ENCODE results near the gene PLOD3.
A peak's percentile ranks its signal among the peaks of the same experiment; 100 is the strongest.
"Not testable (repeated sequence)": the region's sequence is repeated elsewhere in the genome, so short reads cannot be mapped to it uniquely, and the experiment has no call there.

The PLOD3 gene, protein sequence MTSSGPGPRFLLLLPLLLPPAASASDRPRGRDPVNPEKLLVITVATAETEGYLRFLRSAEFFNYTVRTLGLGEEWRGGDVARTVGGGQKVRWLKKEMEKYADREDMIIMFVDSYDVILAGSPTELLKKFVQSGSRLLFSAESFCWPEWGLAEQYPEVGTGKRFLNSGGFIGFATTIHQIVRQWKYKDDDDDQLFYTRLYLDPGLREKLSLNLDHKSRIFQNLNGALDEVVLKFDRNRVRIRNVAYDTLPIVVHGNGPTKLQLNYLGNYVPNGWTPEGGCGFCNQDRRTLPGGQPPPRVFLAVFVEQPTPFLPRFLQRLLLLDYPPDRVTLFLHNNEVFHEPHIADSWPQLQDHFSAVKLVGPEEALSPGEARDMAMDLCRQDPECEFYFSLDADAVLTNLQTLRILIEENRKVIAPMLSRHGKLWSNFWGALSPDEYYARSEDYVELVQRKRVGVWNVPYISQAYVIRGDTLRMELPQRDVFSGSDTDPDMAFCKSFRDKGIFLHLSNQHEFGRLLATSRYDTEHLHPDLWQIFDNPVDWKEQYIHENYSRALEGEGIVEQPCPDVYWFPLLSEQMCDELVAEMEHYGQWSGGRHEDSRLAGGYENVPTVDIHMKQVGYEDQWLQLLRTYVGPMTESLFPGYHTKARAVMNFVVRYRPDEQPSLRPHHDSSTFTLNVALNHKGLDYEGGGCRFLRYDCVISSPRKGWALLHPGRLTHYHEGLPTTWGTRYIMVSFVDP

DNA sequence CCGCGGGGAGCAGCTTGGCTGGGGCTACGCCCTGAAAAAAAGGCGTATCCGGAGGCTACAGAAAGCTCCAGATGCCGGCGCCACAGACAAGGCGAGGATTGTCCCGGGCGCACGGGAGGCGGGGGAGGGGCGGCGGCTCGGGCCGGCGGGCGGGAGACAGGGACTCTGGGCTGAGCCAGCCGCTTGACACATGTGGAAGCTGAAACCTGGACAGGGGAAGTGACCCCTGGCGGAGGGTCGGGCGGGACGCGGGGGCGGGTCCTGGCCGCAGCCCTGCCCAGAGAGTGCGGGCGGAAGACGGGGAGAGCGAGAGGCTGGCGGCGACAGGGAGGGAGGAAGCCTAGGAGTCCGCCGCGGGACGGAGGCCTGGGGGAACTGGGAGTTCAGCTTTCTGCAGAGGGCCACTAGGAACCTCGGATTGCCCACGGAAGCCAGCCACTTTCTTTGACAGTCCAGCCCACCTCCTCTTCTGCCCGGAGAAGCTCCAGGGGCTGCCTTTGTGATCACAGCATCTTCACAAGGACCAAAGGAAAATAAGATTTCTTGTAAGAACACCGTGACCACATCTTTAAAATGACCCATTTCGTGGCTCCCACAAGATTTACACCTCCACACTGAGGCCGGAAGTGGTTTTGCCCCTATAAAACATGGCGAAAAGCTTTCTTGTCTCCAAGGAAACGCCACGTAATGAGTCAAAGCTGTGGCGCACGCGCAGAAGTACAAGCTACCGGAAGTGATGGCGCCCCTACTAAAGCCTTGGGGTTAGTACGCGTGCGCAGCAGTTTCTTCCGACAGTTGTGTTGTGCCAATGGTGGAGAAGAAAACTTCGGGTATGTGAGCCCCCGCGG is at the start of gene PLOD3, which contains the start of gene ZNHIT1:
PLOD3 (minus strand) TSS at position 194 of the 848 bp plus-strand sequence. CDS start 307 bp downstream, outside the sequence.
ZNHIT1 (plus strand) TSS at position 778 of the 848 bp plus-strand sequence; CDS start at position 809, 31 bp downstream.
- peak; percentile 96 for DNase-seq

DNA sequence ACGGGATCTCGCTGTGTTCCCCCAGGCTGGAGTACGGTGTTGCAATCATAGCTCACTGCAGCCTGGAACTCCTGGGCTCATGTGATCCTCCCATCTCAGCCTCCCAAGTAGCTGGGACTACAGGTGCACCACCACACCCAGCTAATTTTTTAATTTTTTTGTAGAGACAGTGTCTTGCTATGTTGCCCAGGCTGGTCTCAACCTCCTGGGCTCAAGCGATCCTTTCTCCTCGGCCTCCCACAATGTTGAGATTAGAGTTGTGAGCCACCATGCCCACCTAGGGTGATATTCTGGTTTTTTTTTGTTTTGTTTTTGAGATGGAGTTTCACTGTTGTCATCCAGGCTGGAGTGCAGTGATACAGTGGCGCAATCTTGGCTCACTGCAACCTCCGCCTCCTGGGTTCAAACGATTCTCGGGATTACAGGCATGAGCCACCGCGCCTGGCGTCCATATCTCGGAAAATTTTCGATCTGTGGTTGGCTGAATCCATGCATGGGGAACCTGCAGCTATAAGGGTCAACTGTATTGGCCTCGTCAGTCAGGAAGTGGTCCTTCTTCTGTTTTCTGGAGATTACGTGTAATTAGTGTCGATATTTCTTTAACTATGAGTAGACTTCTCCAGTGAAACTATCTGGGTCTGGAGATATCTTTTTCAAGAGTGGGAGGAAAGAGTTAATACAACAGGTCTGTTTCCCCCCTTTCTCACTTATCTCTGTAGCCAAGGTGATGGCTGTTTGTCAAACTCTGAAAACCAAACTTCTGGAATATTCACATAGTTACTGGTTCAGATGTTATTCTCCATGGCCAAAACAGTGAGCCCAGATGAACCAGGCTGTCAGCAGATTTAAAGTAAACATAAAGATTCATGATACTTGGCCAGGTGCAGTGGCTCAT is 48.5 kb upstream of the PLOD3 start:
- DNase-seq, result no peak

- DNase-seq, result not testable (repeated sequence)
Measured at GRCh38 chr7:101264102-101264706, 46.8 kb upstream of the PLOD3 start.

- DNase-seq, result no peak
Measured at GRCh38 chr7:101258243-101258731, 40.9 kb upstream of the PLOD3 start.

DNA sequence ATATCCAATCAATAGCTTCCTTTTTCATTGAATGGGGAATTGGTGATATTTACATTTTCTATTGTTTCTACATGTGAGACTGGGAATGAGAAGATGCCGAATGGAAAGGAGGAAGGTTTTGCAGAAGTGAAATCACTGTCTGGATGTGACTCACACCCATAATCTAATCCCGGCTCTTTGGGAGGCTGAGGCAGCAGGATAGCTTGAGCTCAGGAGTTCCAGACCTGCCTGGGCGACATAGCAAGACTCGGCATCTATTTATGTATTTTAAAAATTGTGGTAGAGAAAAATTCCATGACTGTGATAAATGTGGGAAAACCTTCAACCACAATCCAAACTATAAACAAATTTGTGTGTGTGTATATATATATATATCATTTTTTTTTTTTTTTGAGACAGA is 38.4 kb upstream of the PLOD3 start:
- no peak for DNase-seq

- DNase-seq, result not testable (repeated sequence)
Measured at GRCh38 chr7:101253199-101253598, 35.8 kb upstream of the PLOD3 start.

- peak; percentile 99 for DNase-seq
Measured at GRCh38 chr7:101251871-101252659, 34.7 kb upstream of the PLOD3 start.

- no peak for DNase-seq
Measured at GRCh38 chr7:101250324-101250723, 32.9 kb upstream of the PLOD3 start.

DNA sequence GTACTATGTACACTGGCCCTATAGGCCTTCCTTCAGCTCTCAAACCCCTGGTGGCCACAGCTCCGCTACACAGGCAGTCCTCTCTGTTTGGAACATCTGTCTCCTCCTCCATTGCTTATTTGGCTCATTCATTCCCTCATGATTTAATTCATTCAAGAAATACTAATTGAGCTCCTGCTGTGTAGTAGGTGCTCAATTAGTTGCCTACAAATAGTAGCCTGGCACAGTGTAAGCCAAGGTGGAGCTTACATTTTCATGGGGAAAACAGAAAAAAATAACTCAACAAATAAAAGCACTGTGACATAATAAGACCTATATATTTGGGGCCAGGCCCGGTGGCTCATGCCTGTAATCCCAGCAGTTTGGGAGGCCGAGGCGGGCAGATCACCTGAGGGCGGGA is 30.9 kb upstream of the PLOD3 start:
- no peak for DNase-seq

DNA sequence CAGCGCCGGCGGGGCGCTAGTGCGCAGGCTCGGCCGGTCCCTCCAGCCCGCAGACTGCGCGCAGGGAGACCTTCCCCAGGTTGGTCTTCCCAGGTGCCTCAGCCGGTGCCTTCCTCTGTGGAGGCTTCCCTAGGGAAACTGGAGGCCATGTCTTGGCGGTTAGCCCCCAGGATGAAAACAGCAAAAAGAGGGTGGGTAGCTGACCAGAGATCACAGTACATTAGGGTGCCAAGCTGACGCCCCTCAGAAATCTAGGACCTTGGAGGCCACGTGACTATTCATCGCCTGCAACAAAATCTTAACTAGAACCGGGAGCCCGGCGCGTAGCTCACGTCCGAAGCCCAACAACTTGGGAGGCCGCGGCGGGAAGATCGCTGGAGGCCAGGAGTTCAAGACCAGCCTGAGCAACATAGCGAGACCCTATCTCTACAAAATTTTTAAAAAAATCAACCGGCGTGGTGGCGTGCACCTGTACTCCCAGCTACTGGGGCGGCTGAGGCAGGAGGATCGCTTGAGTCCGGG is 27.8 kb upstream of the PLOD3 start:
- DNase-seq, result no peak

GRCh38 chr7:101244375-101245146 is 27.2 kb upstream of the PLOD3 start, which contains the start of gene FIS1:
Gene FIS1, minus strand, starts transcription at chr7:101245081. Its CDS starts 77 bp downstream, at chr7:101245004.
- peak; percentile 92 for DNase-seq

- DNase-seq, result no peak
Measured at GRCh38 chr7:101243646-101244374, 26.4 kb upstream of the PLOD3 start.

DNA sequence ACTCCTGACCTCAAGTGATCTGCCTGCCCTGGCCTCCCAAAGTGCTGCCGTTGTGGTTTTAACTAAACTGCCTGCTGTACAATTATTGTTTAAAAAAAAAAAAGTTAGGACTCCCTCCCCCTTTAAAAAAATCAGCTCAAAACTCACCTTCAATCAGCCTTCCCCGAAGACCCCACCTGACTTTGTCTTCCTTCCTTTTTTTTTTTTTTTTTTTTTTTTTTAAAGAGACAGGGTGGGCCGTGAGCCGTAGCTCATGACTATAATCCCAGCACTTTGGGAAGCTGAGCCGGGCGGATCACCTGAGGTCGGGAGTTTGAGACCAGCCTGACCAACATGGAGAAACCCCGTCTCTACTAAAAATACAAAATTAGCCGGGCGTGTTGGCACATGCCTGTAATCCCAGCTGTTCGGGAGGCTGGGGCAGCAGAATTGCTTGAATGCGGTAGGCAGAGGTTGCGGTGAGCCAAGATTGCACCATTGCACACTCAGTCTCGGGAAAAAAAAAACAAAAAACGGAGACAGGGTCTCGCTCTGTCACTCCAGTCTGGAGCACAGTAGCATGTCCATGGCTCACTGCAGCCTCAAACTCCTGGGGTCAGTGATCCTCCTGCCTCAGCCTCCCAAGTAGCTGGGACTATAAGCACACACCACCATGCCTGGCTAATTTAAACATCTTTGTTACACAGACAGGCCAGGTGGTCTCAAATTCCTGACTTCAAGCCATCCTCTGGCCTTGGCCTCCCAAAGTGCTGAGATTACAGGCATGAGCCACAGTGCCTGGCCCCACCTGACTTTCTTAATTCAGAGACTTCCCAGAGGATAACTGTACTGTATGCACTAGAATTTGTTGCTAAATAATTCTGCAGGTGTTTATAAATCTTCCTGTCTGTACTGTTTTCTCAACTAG is 24.3 kb upstream of the PLOD3 start:
- DNase-seq, result no peak

DNA sequence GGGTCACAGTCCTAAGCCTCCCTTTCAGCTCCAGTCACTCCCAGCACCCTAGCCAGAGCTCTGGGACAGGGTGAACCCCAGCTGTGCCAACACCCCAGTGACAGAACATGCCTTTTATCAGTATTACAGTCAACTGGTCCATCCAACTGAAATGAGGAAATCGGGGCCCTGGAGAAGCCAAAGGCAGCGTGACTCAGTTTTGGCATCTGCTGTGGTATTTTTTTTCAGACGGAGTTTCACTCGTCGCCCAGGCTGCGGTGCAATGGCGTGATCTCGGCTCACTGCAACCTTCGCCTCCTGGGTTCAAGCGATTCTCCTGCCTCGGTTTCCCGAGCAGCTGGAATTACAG is 23.6 kb upstream of the PLOD3 start:
- no peak for DNase-seq

- DNase-seq, result no peak
Measured at GRCh38 chr7:101240226-101241014, 23.0 kb upstream of the PLOD3 start.

DNA sequence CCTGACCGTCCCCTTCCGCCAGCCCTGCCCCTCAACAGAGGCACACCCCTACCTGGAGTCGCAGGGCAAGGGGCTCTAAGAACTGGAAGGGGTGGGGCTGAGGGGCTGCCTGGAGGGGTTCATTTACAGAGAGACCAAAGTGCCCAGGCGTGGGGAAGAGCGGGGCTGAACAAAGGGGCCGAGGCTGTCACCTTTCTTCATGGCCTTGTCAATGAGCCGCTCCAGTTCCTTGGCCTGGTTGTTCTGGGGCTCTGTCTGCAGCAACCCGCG is 22.5 kb upstream of the PLOD3 start:
- no peak for DNase-seq

All from stimulated activated CD4-positive, alpha-beta T cell treated with anti-CD3 and anti-CD28 coated beads, Interleukin-1b, Interleukin-23, amount 100 ng/mL, for 48 hours (primary cell).